GM19397 (cell line): ENCODE results near the gene TBKBP1.

Experiments used
- ATAC-seq: cut with Tn5 transposase; IDR thresholded peaks from one replicate; pipeline ENCODE4 v1.9.1; 2021; ENCODE audit warnings: mild to moderate bottlenecking, moderate library complexity; ENCODE audit not compliant: unreplicated experiment

TBKBP1 gene

DNA sequence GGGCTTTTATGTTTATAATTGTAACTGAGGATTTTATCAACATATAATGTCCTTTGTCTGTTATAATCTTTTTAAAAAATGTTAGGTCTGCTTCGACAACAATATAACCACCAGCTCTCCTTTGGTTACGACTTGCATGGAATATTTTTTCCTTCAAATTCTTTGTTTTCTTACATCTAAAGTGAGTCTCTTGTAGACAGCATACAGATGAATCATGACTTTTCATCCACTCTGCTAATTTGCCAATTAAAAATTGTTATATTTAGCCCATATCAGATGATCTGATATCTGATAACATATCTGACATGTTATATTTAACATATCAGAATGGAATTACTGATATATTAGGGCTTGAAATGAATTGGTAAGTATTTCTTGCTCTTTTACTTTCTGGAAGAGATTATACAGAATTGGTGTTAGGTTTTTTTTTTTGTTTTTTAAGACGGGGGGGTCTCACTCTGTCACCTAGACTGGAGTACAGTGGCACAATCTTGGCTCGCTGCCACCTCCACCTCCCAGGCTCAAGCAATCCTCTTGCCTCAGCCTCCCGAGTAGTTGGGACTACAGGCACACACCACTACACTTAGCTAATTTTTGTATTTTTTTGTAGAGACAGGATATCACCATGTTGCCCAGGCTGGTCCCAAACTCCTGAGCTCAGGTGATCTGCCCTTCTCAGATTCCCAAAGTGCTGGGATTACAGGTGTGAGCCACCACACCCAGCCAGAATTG, 66.6 kb downstream of the TBKBP1 start:
- ATAC-seq, result no peak
